ENCODE results near the gene OSBPL8.

Gene OSBPL8

GRCh38 chr12:76460807-76461206, 98.8 kb downstream of the OSBPL8 start:
- no peak for DNase-seq

- DNase-seq, result no peak
Measured at GRCh38 chr12:76457818-76458217, 101.8 kb downstream of the OSBPL8 start.

DNA sequence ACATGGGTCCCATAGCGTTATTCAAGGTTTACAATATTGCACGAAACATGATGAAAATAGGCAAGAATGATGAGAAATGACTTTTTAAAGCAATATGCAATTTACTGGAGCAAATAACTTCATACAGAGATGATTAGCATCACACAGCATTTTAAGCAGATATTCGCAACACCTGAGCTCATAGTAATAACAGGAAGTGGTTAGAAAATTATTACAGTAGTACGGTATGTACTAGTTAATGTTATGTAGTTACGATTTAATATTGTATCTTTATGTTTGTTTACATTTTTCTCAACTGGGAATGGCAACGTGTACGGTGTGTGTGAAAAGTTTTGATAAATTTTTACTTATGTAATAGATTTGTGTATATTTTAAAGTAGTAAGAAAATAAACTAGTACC, 102.6 kb downstream of the OSBPL8 start:
- DNase-seq, result no peak

DNA sequence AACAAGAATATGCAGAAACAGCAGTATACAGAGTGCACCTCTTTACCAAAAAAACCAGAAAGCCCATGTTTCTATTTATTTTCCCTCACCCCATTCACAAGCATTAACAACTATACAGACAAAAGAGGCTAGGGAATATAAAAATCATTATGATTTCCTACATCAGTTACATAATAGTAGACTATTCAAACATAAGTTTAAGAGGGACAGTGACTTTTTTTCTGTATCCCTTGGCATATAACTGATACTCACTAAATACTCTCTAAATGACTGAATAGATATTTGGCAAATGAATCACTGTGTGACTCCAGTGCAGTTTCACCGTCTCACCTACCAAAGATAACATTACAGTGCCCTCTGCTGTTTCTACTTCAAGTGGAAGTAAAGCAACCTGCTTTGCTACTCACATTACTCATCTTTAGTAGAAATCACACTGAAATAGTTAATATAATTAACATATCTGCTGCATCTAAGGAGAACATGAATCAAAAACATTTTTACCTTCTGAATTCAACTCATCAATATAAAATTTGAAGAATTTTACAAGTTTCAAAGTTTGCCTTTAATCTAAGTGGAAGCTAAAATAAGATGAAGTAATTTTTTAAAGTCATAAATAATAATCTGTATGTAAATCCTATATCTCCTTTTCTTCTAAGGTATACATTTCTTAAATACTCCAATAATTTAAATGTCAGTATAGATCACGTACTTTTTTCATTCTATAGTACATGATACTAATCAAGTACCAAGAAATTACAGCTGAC, 103.8 kb downstream of the OSBPL8 start:
- no peak for DNase-seq

- no peak for DNase-seq
Measured at GRCh38 chr12:76451528-76451927, 108.0 kb downstream of the OSBPL8 start.

DNA sequence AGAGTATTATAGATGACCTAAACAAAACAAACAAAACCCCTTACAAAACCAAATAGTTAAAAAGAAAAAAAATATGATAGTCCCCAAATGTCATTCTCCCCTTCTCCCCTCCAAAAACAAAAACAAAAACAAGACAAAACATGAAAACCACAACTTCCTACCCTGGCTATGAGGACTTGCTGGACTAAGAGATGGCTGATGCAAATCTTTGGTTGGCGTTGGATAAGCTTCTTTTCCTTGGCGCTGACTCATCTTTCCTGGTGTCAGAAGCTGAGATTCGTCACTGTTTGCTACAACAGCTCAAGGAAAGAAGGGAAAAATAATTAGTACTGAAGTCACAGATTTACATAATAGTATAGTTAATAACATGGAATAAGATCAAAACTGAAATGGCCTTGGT, 108.9 kb downstream of the OSBPL8 start:
- peak; percentile 2 for DNase-seq

GRCh38 chr12:76449993-76450392, 109.6 kb downstream of the OSBPL8 start:
- DNase-seq, result no peak

- no peak for DNase-seq
Measured at GRCh38 chr12:76449583-76449982, 110.0 kb downstream of the OSBPL8 start.

- DNase-seq, result no peak
Measured at GRCh38 chr12:76449016-76449415, 110.6 kb downstream of the OSBPL8 start.

DNA sequence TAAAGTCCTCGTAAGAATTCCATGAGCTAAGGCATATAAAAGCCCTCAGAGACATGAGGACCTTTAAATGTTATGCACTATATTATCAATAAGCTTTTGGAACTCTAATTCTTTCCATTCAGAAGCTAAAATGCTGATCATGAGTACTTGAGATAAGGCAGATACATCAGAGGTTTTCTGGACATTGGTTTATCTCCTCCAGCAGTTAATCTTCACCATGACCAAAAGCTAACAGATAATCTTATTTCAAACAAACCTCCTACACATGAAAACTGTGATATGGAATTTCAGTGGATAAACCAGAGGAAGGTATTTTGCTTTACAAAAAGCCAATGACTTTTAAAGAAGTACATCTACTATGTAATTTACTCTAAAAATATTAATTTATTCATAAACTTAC, 113.5 kb downstream of the OSBPL8 start:
- no peak for DNase-seq

DNA sequence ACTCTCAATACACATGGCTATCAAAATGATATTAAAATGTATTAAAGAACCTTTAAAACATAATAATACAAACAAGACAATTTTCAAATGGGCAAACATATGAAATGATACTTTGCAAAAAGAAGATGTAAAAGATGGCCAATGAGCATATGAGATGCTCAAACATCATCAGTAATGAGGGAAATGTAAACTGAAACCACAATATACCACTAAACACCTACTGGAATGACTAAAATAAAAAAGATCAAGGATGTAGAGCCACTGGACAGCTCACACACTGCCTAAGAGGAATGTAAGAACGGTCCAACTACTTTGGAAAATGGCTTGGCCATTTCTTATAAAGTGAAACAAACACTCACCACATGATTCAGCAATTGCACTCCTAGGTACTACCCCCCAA, 114.1 kb downstream of the OSBPL8 start:
- DNase-seq, result no peak

DNA sequence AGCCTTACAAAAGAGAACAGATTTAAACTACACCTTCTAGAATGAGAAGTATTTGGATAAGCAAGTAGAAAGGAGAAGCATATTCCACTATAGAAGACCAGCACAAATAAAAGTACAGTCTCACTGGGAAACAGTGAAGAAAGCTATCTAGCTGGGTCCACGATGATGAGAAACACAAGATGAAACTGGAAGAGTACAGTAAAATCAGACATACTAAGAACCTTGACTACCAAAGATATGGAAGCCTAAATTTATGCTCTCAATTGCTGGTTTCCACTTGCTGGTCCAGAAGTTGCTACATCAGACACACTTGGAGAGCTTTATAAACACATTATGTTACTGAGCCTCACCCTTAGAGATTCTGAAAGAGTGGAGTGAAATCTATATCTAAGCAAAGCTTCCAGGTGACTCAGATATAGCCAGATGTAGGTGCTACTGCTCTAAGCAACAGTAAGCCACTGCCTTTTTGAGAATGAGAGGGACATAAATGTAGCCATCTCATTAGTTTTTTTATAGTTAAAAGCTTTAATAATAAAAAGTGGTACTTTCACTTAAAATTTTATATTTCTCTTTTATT, 115.1 kb downstream of the OSBPL8 start:
- DNase-seq, result no peak

GRCh38 chr12:76441016-76441415, 118.6 kb downstream of the OSBPL8 start:
- no peak for DNase-seq

GRCh38 chr12:76432733-76433132, 126.8 kb downstream of the OSBPL8 start:
- no peak for DNase-seq

DNA sequence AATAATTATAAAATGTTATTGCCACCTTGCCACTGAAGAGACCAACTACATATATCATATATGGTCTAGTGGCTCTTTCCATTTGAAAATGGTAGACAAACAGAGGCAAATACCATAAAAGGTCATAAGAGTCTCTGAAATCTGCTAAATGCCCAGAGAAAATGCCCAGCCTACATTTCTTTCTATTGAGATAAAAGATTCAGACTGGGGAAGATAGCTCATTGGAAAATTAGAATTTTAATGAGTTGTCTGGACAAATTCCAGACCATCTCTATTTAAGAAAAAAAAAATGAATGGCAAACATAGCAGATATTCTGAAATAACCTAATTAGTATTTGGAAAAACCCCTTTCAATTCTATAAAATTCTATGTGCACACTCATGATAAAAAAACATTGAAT, 131.5 kb downstream of the OSBPL8 start:
- DNase-seq, result no peak

DNA sequence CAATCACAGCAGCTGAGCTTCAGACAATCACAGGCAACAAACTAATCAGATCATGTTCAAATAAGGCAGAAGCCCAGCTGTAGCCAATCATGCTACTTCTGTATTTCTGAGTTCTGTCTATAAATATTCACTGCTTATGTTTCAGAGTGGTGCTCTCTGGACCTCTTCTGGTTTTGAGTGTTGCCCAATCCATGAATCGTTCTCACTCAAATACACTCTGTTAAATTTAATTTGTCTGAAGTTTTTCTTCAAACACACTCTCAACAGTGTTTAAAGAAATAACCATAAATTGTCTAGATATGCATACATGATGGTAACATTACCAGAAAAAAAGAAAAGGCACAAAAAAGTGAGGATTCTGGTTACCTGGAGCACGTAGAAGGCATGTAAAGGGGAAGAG, 133.4 kb downstream of the OSBPL8 start:
- DNase-seq, result no peak

- DNase-seq, result no peak
Measured at GRCh38 chr12:76424941-76425340, 134.6 kb downstream of the OSBPL8 start.

GRCh38 chr12:76422543-76423438, 136.8 kb downstream of the OSBPL8 start:
- no peak for DNase-seq

DNA sequence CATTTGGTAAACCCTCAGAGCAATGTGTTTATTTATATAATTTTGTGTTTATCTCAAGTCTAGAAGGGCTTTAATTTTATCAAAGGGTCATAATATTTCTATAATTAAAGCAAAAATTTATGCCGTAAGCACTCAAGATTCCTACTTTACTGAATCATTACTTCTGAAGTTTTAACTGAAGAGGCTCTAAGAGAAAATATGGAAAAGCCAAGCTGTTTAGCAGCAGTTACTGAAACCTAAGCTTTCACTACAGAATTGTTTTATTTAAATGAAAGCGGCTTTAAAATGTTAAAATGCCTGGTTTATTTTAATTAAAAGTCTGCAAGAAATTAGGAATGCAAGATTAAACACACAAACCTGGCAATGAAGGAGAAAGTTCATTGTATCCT, 137.4 kb downstream of the OSBPL8 start:
- no peak for DNase-seq

- DNase-seq, result no peak
Measured at GRCh38 chr12:76421046-76421445, 138.5 kb downstream of the OSBPL8 start.

GRCh38 chr12:76420222-76420621, 139.3 kb downstream of the OSBPL8 start:
- DNase-seq, result no peak

- DNase-seq, result no peak
Measured at GRCh38 chr12:76417116-76417515, 142.5 kb downstream of the OSBPL8 start.

- no peak for DNase-seq
Measured at GRCh38 chr12:76413121-76413520, 146.4 kb downstream of the OSBPL8 start.

DNA sequence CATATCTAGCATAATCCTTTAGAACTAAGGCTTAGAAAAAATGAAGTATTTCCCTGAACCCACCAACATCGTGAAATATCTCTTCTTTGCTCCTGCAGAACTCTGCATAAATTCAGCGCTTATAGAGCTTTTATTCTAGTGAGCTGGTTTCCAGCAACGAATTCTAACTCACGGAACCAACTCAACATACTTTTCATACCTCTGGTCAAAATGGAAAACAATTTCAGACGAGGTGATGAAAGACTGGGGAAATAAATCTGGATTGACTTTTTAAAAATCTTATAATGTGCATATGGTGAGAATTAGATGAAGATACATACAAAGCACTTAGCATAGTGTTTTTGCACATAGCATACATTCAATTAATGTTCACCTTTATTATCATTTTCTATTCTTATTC, 148.8 kb downstream of the OSBPL8 start:
- DNase-seq, result no peak

Data from CD4-positive, alpha-beta T cell treated with Interferon gamma for 1 hour (primary cell).